K562 (cell line): ENCODE data around the gene OR5B21. TPM values are rescaled to one million over a fixed set of nuclear protein-coding genes. Genes with fewer than 3 reads are reported as not detected.

Experiments
- BDP1 ChIP-seq: IDR thresholded peaks from 3 replicates; pipeline ENCODE4 v1.6.1; 2011; ENCODE audit not compliant: insufficient read length, insufficient read depth
- FOXJ2 ChIP-seq: fragments of 200-800 bp; sonication (Bioruptor generic); IDR thresholded peaks from 2 replicates; pipeline ENCODE4 v1.6.1; 2016; ENCODE audit warnings: missing genetic modification characterization, missing compliant biosample characterization
- GTF2A2 ChIP-seq: IDR thresholded peaks from 2 replicates; pipeline ENCODE4 v1.6.1; 2016; ENCODE audit warnings: mild to moderate bottlenecking, missing genetic modification characterization, missing compliant biosample characterization
- HNRNPL ChIP-seq: fragments of 200-400 bp; formaldehyde crosslinking; IDR thresholded peaks from 2 replicates; pipeline ENCODE4 v1.6.1; 2017; ENCODE audit warnings: low read depth, mild to moderate bottlenecking, low read length
- NUFIP1 ChIP-seq: fragments of 450-650 bp; IDR thresholded peaks from 2 replicates; pipeline ENCODE4 v1.6.1; 2018; ENCODE audit not compliant: partially characterized antibody
- XRCC5 ChIP-seq: fragments of 200-400 bp; formaldehyde crosslinking; IDR thresholded peaks from 2 replicates; pipeline ENCODE4 v1.6.1; 2017; ENCODE audit warnings: low read depth, mild to moderate bottlenecking, low read length
- ZC3H8 ChIP-seq: fragments of 450-650 bp; IDR thresholded peaks from 2 replicates; pipeline ENCODE4 v1.6.1; 2017
- ZNF239 ChIP-seq: fragments of 250-450 bp; sonication (Bioruptor Pico); IDR thresholded peaks from 2 replicates; pipeline ENCODE4 v1.4.0; 2020; ENCODE audit warnings: mild to moderate bottlenecking
- polyA plus RNA-seq, 8 experiments: library from polyadenylated mRNA; depleted of rRNA in 4 of 8; stranded (reverse) in 5 of 8; unstranded in 3 of 8; fragments of >200 nt; fragmentation: Nextera tagmentation in 2 of 8; fragmentation: Illumina TruSeq in 1 of 8; extraction: Ambion mirVana in 2 of 8; extraction: Trizol in 1 of 8; gene quantifications; 2 replicates each; pipeline versions ENCODE4 v1.2.1 to v1.2.3, GENCODE V29; 2011 to 2014; ENCODE audit warnings: inconsistent platforms in 1 of 8, missing spikeins in 1 of 8
- total RNA-seq, 7 experiments: library from RNA; depleted of rRNA in 6 of 7; stranded (reverse); fragments of >200 nt in 6 of 7; fragmentation: Illumina TruSeq in 2 of 7; extraction: Trizol in 2 of 7; gene quantifications; 2 replicates each; pipeline versions ENCODE4 v1.2.1 to v1.2.3, GENCODE V29; 2011 to 2021; ENCODE audit warnings: low replicate concordance in 1 of 7
- TF ChIP-seq, protein P1 (sequence below), 2 experiments: fragments of 450-650 bp; IDR thresholded peaks; 2 replicates each; pipeline ENCODE4 v1.6.1; 2016; ENCODE audit warnings: mild to moderate bottlenecking in 2 of 2, borderline replicate concordance in 1 of 2, low read depth in 1 of 2, moderate library complexity in 1 of 2
- TF ChIP-seq, protein P2 (sequence below), 2 experiments: fragments of 150-350 bp in 1 of 2; IDR thresholded peaks; 2 replicates each; pipeline ENCODE4 v1.6.1; 2012 to 2016; ENCODE audit warnings: low read depth in 2 of 2, low read length in 2 of 2, mild to moderate bottlenecking in 1 of 2, moderate library complexity in 1 of 2
- TF ChIP-seq, protein P3 (sequence below): fragments of 450-650 bp; formaldehyde crosslinking; IDR thresholded peaks from 2 replicates; pipeline ENCODE4 v1.4.0; 2020; ENCODE audit warnings: mild to moderate bottlenecking, moderate library complexity
- TF ChIP-seq, protein P4 (sequence below): fragments of 250-450 bp; sonication (Bioruptor Pico); IDR thresholded peaks from 2 replicates; pipeline ENCODE4 v1.8.0; 2021; ENCODE audit warnings: mild to moderate bottlenecking, moderate library complexity

Gene OR5B21
- total and polyA plus RNA-seq, 9 of the 15 experiments (the other 6 are each of a cell fraction or from before 2014, with no cell fraction given) = not detected

DNA sequence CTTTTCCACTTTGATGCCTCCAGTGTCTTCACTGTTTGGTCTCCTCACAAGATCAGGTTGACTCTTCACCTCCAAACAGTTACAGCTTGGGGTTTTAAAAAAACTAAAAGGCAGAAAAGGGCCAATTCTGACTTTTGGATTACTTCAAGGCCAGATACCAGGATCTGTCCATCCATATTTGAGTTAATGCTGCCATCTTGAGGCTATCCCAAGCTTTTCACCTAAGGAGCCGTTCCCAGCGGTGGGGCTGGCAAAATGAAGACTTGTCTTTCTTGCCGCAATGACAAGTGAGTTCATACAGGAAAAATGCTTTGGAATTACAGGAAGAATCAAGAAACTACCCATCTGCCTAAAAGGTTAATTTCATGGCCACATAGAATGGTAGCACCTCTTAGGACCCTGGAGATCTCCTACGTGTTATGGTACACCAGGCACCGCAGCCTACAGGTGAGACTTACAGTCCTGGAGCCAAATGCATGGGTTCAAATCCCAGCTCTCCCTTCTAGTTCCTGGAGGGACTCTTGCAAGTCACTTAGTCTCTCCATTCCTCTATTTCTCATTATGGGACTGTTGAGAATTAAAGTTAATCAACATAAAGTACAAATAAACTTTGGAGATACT is 6.0 kb upstream of the OR5B21 start (continued):
- TF ChIP-seq, protein P1, sequence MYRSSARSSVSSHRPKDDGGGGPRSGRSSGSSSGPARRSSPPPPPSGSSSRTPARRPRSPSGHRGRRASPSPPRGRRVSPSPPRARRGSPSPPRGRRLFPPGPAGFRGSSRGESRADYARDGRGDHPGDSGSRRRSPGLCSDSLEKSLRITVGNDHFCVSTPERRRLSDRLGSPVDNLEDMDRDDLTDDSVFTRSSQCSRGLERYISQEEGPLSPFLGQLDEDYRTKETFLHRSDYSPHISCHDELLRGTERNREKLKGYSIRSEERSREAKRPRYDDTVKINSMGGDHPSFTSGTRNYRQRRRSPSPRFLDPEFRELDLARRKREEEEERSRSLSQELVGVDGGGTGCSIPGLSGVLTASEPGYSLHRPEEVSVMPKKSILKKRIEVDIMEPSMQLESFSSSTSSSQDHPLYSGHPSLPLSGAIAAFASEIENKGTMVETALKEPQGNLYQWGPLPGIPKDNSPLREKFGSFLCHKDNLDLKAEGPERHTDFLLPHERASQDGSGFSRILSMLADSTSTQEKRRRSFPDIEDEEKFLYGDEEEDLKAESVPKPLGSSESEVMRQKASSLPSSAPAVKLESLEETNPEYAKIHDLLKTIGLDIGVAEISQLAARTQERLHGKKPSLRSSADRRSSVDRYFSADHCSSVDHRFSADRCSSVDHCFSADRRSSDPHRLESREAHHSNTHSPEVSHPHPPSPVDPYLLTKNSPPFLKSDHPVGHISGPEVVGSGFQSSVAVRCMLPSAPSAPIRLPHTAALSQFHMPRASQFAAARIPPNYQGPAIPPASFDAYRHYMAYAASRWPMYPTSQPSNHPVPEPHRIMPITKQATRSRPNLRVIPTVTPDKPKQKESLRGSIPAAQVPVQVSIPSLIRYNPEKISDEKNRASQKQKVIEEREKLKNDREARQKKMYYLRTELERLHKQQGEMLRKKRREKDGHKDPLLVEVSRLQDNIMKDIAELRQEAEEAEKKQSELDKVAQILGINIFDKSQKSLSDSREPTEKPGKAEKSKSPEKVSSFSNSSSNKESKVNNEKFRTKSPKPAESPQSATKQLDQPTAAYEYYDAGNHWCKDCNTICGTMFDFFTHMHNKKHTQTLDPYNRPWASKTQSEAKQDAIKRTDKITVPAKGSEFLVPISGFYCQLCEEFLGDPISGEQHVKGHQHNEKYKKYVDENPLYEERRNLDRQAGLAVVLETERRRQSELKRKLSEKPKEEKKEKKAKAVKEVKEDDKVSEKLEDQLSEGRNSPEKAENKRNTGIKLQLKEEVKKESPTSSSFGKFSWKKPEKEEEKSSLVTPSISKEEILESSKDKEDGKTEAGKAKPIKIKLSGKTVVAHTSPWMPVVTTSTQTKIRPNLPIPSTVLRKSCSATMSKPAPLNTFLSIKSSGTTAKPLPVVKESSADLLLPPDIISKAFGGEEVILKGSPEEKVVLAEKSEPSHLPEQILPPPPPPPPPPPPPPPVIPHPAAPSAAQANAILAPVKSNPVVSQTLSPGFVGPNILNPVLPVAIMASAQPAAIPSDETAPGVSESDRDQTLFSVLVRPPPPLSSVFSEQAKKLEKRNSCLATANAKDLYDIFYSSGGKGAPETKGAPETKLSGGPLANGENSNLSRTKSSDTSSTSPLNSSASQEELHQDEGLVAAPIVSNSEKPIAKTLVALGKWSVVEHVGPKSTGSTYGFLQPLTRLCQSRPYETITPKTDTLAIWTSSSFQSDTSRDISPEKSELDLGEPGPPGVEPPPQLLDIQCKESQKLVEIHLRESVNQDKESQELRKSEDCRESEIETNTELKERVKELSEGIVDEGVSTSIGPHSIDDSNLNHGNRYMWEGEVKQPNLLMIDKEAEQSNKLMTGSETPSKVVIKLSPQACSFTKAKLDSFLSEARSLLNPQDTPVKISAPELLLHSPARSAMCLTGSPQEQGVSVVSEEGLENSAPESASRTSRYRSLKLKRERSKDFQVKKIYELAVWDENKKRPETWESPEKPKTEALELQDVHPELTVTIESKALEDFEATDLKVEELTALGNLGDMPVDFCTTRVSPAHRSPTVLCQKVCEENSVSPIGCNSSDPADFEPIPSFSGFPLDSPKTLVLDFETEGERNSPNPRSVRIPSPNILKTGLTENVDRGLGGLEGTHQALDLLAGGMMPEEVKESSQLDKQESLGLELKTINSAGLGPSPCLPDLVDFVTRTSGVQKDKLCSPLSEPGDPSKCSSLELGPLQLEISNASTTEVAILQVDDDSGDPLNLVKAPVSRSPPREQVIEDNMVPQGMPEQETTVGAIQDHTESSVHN (IDR thresholded peaks at IDR 0.05; ENCODE audit: borderline replicate concordance in 1 of 2, low read depth in 1 of 2) = no peak
- no peak for TF ChIP-seq XRCC5
- TF ChIP-seq, protein P2, sequence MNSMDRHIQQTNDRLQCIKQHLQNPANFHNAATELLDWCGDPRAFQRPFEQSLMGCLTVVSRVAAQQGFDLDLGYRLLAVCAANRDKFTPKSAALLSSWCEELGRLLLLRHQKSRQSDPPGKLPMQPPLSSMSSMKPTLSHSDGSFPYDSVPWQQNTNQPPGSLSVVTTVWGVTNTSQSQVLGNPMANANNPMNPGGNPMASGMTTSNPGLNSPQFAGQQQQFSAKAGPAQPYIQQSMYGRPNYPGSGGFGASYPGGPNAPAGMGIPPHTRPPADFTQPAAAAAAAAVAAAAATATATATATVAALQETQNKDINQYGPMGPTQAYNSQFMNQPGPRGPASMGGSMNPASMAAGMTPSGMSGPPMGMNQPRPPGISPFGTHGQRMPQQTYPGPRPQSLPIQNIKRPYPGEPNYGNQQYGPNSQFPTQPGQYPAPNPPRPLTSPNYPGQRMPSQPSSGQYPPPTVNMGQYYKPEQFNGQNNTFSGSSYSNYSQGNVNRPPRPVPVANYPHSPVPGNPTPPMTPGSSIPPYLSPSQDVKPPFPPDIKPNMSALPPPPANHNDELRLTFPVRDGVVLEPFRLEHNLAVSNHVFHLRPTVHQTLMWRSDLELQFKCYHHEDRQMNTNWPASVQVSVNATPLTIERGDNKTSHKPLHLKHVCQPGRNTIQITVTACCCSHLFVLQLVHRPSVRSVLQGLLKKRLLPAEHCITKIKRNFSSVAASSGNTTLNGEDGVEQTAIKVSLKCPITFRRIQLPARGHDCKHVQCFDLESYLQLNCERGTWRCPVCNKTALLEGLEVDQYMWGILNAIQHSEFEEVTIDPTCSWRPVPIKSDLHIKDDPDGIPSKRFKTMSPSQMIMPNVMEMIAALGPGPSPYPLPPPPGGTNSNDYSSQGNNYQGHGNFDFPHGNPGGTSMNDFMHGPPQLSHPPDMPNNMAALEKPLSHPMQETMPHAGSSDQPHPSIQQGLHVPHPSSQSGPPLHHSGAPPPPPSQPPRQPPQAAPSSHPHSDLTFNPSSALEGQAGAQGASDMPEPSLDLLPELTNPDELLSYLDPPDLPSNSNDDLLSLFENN (IDR thresholded peaks at IDR 0.05; ENCODE audit: low read depth in 2 of 2, low read length in 2 of 2) = no peak
- TF ChIP-seq FOXJ2 (tag) = no peak
- TF ChIP-seq, protein P3, sequence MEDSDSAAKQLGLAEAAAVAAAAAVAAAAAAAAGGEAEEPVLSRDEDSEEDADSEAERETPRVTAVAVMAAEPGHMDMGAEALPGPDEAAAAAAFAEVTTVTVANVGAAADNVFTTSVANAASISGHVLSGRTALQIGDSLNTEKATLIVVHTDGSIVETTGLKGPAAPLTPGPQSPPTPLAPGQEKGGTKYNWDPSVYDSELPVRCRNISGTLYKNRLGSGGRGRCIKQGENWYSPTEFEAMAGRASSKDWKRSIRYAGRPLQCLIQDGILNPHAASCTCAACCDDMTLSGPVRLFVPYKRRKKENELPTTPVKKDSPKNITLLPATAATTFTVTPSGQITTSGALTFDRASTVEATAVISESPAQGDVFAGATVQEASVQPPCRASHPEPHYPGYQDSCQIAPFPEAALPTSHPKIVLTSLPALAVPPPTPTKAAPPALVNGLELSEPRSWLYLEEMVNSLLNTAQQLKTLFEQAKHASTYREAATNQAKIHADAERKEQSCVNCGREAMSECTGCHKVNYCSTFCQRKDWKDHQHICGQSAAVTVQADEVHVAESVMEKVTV (CRISPR knock-in tag) = peak; percentile 72
- TF ChIP-seq BDP1 = no peak
- TF ChIP-seq, protein P4, sequence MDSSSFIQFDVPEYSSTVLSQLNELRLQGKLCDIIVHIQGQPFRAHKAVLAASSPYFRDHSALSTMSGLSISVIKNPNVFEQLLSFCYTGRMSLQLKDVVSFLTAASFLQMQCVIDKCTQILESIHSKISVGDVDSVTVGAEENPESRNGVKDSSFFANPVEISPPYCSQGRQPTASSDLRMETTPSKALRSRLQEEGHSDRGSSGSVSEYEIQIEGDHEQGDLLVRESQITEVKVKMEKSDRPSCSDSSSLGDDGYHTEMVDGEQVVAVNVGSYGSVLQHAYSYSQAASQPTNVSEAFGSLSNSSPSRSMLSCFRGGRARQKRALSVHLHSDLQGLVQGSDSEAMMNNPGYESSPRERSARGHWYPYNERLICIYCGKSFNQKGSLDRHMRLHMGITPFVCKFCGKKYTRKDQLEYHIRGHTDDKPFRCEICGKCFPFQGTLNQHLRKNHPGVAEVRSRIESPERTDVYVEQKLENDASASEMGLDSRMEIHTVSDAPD (CRISPR knock-in tag) = no peak
- no peak for TF ChIP-seq HNRNPL
- no peak for TF ChIP-seq GTF2A2 (tag)
- no peak for TF ChIP-seq ZC3H8
- TF ChIP-seq ZNF239 (CRISPR knock-in tag) = no peak
- TF ChIP-seq NUFIP1 = no peak
